ENCODE data around the gene JARID2.

The JARID2 gene

DNA sequence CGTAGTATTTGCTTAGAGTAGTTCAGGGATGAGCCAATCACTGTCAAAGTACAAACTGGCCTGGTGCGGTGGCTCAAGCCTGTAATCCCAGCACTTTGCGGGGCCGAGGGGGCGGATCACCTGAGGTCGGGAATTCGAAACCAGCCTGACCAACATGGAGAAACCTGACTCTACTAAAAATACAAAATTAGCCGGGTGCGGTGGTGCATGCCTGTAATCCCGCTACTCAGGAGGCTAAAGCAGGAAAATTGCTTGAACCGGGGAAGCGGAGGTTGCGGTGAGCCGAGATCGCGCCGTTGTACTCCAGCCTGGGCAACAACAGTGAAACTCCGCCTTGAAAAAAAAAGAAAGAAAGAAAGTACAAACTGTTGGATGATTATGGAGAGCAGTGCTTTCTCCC, 27.5 kb upstream of the JARID2 start:
- H3K4me3 ChIP-seq (ENCODE audit: low read depth, low read length): no peak overlapping the region
- TF ChIP-seq, protein P1, sequence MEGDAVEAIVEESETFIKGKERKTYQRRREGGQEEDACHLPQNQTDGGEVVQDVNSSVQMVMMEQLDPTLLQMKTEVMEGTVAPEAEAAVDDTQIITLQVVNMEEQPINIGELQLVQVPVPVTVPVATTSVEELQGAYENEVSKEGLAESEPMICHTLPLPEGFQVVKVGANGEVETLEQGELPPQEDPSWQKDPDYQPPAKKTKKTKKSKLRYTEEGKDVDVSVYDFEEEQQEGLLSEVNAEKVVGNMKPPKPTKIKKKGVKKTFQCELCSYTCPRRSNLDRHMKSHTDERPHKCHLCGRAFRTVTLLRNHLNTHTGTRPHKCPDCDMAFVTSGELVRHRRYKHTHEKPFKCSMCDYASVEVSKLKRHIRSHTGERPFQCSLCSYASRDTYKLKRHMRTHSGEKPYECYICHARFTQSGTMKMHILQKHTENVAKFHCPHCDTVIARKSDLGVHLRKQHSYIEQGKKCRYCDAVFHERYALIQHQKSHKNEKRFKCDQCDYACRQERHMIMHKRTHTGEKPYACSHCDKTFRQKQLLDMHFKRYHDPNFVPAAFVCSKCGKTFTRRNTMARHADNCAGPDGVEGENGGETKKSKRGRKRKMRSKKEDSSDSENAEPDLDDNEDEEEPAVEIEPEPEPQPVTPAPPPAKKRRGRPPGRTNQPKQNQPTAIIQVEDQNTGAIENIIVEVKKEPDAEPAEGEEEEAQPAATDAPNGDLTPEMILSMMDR (IDR thresholded peaks at IDR 0.05; ENCODE audit: insufficient read depth, low read length, missing control alignments): no peak
- ChIA-PET POLR2A (no interaction called here), CTCF (no interaction called here)
- DNase-seq (ENCODE audit: low read depth, low spot score): no peak

DNA sequence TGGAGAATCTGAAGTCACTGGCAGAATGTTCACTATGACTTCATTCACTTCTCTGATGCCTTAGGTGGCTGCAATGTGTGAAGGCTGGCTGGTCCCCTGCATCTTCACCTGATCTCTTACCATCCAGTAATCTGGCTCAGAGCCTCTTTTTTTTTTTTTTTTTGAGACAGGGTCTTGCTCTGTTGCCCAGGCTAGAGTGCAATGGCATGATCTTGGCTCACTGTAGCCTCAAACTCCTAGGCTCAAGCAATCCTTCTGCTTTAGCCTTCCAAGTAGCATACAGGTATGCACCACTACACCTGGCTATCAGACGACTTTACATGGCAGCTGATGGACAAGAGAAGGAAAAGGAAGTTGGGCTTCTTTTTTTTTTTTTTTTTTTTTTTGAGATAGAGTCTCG, 25.8 kb upstream of the JARID2 start:
- H3K4me3 ChIP-seq (ENCODE audit: low read depth, low read length): no peak overlapping the region
- TF ChIP-seq, protein P1 (IDR thresholded peaks at IDR 0.05; ENCODE audit: insufficient read depth, low read length, missing control alignments): no peak
- no peak for DNase-seq (ENCODE audit: low read depth, low spot score)
- ChIA-PET POLR2A (no interaction called here), CTCF (no interaction called here)

DNA sequence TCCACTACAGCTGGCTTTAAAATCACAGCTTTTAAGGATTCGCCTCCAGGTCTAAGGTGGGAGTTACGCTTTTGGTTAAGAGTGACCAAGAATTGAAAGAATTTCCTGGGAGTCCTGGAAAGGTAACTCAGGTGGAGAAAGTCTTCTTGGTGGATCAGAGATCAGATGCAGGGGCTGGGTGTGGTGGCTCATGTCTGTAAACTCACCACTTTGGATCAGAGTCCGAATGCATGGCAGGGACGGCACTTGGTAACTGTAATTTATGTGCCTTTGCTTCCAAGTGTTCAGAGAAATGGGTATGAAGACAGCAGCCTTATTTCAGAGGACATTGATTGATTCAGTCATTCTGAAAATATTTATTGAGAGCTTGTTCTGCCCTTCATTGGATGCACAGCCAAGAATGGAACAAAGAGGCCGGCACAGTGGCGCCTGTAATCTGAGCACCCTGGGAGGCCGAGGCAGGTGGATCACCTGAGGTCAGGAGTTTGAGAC, 18.0 kb upstream of the JARID2 start:
- no peak for DNase-seq (ENCODE audit: low read depth, low spot score)
- TF ChIP-seq, protein P1 (IDR thresholded peaks at IDR 0.05; ENCODE audit: insufficient read depth, low read length, missing control alignments): no peak
- CTCF ChIA-PET: no interaction called here
- POLR2A ChIA-PET: no interaction called here
- H3K4me3 ChIP-seq (ENCODE audit: low read depth, low read length): no peak overlapping the region

DNA sequence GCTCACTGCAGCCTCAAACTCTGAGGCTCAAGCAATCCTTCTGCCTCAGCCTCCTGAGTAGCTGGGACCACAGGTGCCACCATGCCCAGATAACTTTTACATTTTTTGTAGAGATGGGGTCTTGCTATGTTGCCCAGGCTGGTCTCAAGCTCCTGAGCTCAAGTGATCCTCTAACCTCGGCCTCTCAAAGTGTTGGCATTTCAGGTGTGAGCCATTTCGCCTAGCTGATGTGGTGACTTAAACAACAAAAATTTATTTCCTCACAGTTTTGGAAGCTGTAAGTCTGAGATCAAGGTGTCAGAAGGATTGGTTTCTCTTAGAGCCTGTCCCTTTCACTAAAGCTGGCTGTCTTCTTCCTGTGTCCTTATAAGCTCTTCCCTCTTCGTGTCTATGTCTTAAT, 15.0 kb upstream of the JARID2 start:
- POLR2A ChIA-PET: no interaction called here

DNA sequence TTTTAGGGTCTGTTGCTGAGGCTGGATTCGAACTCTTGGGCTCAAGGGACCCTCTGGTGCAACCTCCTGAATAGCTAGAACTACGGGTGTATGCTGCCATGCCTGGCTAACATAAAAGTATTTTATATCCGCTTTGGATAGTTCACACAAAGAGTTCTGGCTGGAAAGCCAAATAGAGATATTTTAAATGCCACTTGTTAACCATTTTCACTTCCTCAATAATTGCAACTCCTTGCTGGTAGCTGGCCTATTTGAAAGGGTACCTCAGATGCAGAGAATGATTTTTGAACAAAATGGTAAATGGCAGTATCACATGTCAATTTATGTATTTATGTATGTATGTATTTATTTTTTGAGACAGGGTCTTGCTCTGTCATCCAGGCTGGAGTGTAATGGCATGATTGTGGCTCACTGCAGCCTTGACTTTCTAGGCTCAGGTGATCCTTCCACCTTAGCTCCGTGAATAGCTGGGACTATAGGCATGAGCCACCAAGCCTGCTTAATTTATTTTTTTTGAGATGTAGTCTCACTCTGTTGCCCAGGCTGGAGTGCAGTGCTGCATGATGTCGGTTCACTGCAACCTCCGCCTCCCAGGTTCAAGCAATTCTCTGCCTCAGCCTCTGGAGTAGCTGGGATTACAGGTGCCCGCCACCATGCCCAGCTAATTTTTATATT, 12.9 kb upstream of the JARID2 start:
- DNase-seq (ENCODE audit: low read depth, low spot score): no peak
- TF ChIP-seq, protein P1 (IDR thresholded peaks at IDR 0.05; ENCODE audit: insufficient read depth, low read length, missing control alignments): no peak
- CTCF ChIA-PET: no interaction called here
- POLR2A ChIA-PET: no interaction called here
- no peak overlapping the region for H3K4me3 ChIP-seq (ENCODE audit: low read depth, low read length)

More for the DNA sequence above, 15.0 kb upstream of the JARID2 start:
- DNase-seq (ENCODE audit: low read depth, low spot score): no peak
- CTCF ChIA-PET: no interaction called here
- TF ChIP-seq, protein P1 (IDR thresholded peaks at IDR 0.05; ENCODE audit: insufficient read depth, low read length, missing control alignments): no peak
- no peak overlapping the region for H3K4me3 ChIP-seq (ENCODE audit: low read depth, low read length)

DNA sequence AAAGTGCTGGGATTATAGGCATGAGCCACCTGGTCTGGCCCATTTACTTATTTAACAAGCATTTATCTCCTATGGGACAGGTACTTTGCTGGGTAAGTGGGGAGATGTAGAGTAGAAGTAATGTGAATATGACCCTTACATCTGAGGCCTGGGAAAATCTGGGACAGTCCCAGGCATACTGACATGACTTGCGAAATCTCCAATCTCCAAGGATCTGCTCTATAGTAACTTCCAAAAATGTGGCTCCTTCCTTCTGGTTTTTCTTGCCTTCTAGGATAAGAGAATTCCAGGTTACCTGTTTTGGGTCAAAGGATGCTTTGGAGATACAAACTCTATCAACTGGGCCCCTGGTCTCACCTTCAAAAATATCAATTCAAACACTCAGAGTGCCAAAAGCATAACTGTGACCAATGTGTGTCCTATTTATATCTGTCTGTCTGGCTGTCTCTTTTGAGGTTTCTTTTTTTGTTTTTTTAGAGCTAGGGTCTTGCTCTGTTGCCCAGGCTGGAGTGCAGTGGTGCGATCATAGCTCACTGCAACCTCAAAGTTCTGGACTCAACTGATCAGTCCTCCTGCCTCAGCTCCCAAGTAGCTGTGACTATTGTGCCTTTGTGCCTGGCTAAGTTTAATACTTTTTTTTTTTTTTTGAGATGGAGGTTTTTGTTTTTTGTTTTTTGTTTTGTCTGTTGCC, 11.7 kb upstream of the JARID2 start:
- ChIA-PET POLR2A (no interaction called here), CTCF (no interaction called here)
- TF ChIP-seq, protein P1 (IDR thresholded peaks at IDR 0.05; ENCODE audit: insufficient read depth, low read length, missing control alignments): no peak
- no peak for DNase-seq (ENCODE audit: low read depth, low spot score)
- H3K4me3 ChIP-seq (ENCODE audit: low read depth, low read length): no peak overlapping the region
